ENCODE measurements around the gene SP8.

The SP8 gene

DNA sequence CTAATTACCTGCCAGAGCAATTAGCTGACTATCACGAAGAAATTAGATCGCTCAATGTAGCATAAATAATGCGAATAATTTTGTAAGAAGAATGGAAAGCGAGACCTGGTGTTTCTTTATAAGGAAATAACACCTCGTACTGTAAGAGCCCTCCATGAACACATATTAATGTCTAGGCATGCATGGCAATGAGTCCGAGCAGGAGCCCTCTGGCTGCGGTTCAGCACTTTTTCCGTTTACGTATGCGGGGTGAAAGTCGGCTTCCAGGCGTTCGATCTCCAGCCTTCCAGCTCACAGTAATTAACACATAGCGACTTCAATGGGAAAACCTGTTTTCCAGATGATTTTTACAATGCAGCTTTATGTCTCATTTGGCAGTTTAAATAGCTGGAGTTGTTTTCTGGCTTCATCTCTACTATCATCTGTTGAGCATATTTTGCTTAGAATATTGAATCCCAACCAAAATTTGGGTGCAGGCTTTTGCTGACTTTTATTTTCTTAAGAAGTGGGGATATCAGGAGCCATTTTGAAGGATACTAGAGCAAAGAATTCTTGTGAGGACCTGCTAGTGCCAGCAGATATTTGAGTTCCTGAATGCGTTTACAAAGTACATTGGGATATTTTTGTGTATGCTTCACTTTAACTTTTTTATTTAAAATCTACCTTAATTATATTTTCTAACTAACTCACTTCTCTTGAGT lies 7.2 kb upstream of the SP8 start:
- no peak overlapping the region for H3K4me3 ChIP-seq (ENCODE audit: low read length)
- no peak for DNase-seq (ENCODE audit: low read depth)
- no peaks in the 10 kb centered on the region for H3K36me3 ChIP-seq (ENCODE audit: control insufficient read depth, insufficient read depth, low read length, severe bottlenecking)
- peaks cover 6% of the 10 kb centered on the region for H3K4me1 ChIP-seq (ENCODE audit: control insufficient read depth, insufficient read depth, low read length)
- H3K27me3 ChIP-seq (replicated peaks; ENCODE audit: control insufficient read depth, insufficient read depth, low read length): peaks cover 89% of the 10 kb centered on the region
- H3K9ac ChIP-seq (ENCODE audit: low read length): no peak overlapping the region
- H3K9me3 ChIP-seq (ENCODE audit: control insufficient read depth, low read length): peaks cover 17% of the 10 kb centered on the region

DNA sequence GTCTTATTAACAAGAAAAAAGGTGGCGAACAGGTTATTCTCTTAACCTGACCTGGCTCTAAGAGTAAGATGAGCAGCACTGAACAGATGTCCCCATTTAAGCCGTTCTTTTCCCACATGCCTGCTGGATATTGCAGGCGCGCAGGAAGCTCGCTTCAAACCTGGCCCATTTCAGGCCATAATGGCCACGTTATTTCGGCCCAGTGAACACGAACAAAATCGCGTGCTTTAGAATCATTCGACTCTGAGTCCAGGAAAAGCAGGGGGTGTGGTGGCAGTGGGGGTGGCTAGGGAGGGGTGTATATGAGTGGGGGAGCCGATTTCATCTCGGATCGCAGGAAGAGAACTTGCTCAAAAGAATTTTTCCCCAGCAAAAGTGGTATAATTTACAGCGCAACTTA lies 6.6 kb upstream of the SP8 start:
- H3K9me3 ChIP-seq (ENCODE audit: control insufficient read depth, low read length): peaks cover 17% of the 10 kb centered on the region
- H3K4me3 ChIP-seq (ENCODE audit: low read length): no peak overlapping the region
- peaks cover 92% of the 10 kb centered on the region for H3K27me3 ChIP-seq (replicated peaks; ENCODE audit: control insufficient read depth, insufficient read depth, low read length)
- no peak for DNase-seq (ENCODE audit: low read depth)
- H3K4me1 ChIP-seq (ENCODE audit: control insufficient read depth, insufficient read depth, low read length): peaks cover 2% of the 10 kb centered on the region
- H3K36me3 ChIP-seq (ENCODE audit: control insufficient read depth, insufficient read depth, low read length, severe bottlenecking): no peaks in the 10 kb centered on the region
- no peak overlapping the region for H3K9ac ChIP-seq (ENCODE audit: low read length)

DNA sequence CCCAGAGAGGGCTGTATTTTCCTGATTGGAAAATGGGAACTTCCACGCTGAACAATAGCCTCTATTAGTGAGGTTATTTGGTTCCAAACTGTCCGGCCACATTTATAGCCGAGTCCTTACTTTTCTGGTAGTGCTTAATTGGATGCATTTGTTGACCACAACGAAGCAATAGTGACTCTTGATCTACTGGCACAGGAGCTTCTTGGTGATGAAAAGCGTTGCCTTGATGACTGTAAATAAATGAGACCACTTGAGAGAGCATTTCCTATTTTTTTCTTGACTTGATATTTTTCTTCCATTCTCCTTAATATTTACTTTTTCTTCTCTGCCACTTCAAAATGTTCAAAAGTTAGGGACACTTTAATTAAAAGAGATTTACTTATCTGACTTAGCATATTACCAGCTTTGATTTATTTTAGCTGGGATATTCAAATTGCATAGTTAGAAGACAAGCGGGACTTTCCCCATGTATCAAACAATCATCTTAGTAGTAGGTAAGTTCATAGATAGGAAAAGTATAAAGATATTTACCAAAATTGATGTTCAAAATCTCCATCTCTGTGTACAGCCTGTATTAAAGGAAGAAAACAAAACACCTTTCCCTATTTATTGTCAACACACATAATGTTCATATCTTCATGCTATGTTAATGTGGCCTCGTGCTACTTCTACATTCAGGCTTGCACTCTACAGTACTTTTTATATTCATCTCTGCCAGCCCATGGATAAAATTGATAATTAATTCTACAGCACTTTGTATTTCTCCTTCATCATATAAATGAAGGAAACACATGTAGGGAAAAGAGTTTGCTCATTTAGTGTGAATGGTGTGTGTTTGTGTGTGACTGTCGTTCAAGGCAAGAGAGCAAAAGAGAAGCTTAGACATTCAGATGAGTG lies 5.1 kb upstream of the SP8 start:
- peaks cover 17% of the 10 kb centered on the region for H3K9me3 ChIP-seq (ENCODE audit: control insufficient read depth, low read length)
- DNase-seq (ENCODE audit: low read depth): no peak
- H3K36me3 ChIP-seq (ENCODE audit: control insufficient read depth, insufficient read depth, low read length, severe bottlenecking): no peaks in the 10 kb centered on the region
- no peak overlapping the region for H3K9ac ChIP-seq (ENCODE audit: low read length)
- H3K27me3 ChIP-seq (replicated peaks; ENCODE audit: control insufficient read depth, insufficient read depth, low read length): peaks cover 95% of the 10 kb centered on the region
- no peaks in the 10 kb centered on the region for H3K4me1 ChIP-seq (ENCODE audit: control insufficient read depth, insufficient read depth, low read length)
- no peak overlapping the region for H3K4me3 ChIP-seq (ENCODE audit: low read length)

DNA sequence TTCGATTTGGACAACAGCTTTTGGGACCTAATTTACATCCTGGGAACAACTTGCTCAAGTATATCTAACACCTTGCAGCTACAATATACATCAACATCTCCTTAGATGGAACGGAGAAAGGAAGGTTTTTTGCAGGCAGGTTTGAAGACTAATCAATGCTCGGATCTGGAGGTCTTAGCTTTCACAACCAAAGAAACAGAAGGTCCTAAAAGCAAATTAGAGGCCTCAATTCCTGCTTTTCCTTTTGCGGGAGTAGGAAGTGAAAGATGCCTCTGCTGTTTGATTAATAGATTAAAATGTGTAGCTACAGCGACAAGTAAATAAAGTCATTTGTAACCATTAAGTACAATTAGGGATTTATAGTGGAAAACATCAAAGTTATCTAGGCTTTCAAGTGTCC lies 3.7 kb upstream of the SP8 start:
- H3K9ac ChIP-seq (ENCODE audit: low read length): no peak overlapping the region
- H3K9me3 ChIP-seq (ENCODE audit: control insufficient read depth, low read length): peaks cover 8% of the 10 kb centered on the region
- no peak overlapping the region for H3K4me3 ChIP-seq (ENCODE audit: low read length)
- no peaks in the 10 kb centered on the region for H3K4me1 ChIP-seq (ENCODE audit: control insufficient read depth, insufficient read depth, low read length)
- no peak for DNase-seq (ENCODE audit: low read depth)
- H3K36me3 ChIP-seq (ENCODE audit: control insufficient read depth, insufficient read depth, low read length, severe bottlenecking): no peaks in the 10 kb centered on the region
- H3K27me3 ChIP-seq (replicated peaks; ENCODE audit: control insufficient read depth, insufficient read depth, low read length): peaks cover 91% of the 10 kb centered on the region

DNA sequence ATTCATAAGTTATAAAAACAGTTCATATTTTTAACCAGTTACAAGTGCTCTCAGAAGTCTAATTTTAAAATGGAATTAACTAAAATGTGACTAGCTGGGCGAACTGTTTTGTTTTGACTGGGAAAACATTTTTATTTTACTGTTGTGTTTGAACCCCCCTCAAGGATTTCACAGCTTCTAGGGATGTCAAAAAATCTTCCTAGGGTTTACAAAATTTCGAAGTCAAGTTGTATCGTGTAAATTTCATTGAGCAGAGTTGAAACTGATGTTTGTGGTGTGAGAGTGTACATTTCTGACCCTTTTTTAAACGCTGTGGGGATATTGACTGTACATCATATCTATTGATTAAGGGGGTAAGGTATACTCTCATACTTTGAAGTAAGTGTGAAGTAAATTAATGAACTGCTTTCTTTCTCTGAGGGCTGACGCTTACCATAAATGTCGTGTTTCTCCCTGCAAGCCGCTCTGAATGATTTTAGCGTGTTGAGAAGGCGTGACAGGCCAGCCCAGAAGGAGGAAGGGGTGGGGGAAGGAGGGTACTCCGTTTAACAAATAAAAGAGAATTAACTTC lies 1.8 kb upstream of the SP8 start:
- Histone ChIP-seq H3K36me3 (ENCODE audit: control insufficient read depth, insufficient read depth, low read length, severe bottlenecking) (no peaks in the 10 kb centered on the region), H3K9ac (ENCODE audit: low read length) (no peak overlapping the region), H3K4me3 (ENCODE audit: low read length) (no peak overlapping the region), H3K27me3 (replicated peaks; ENCODE audit: control insufficient read depth, insufficient read depth, low read length) (peaks cover 79% of the 10 kb centered on the region), H3K4me1 (ENCODE audit: control insufficient read depth, insufficient read depth, low read length) (no peaks in the 10 kb centered on the region), H3K9me3 (ENCODE audit: control insufficient read depth, low read length) (peaks cover 4% of the 10 kb centered on the region)
- DNase-seq (ENCODE audit: low read depth): no peak

DNA sequence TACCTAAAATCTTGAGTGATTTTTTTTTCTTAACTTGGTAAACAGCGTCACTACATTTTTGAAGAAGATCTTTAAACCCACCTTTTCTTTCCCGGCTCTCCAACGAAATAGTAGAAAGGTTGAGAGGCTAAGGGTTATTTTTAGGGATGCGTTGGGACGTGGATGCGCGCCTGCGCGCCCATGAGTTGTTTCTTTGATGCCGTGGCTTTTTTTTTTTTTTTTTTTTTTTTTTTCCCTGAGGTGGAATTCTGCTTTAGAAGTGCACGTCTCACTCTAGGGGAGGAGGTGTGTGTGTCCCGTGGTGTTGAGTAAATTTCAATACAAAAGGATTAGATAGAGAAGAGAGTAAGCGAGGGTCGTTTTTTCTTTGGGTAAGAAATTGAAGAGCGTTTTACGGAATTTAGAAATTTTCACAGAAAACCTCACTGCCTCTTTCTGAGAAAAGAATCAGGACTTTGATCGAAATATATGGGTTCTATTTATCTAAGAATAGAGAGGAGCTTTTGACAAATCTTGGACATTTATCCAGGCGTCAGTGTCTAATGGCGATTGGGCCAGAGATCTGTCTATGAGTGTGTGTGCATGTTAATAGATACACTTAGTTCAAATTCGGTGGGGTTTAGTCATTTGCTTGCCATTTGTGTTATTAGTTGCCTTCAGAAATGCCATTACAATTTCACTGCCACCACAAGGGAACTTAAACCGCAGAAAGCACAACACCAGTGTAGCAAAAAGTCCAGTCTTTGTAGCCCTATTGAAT lies 1.2 kb upstream of the SP8 start:
- H3K9ac ChIP-seq (ENCODE audit: low read length): no peak overlapping the region
- H3K4me1 ChIP-seq (ENCODE audit: control insufficient read depth, insufficient read depth, low read length): no peaks in the 10 kb centered on the region
- no peaks in the 10 kb centered on the region for H3K36me3 ChIP-seq (ENCODE audit: control insufficient read depth, insufficient read depth, low read length, severe bottlenecking)
- DNase-seq (ENCODE audit: low read depth): no peak
- peaks cover 75% of the 10 kb centered on the region for H3K27me3 ChIP-seq (replicated peaks; ENCODE audit: control insufficient read depth, insufficient read depth, low read length)
- peaks cover 4% of the 10 kb centered on the region for H3K9me3 ChIP-seq (ENCODE audit: control insufficient read depth, low read length)
- no peak overlapping the region for H3K4me3 ChIP-seq (ENCODE audit: low read length)

DNA sequence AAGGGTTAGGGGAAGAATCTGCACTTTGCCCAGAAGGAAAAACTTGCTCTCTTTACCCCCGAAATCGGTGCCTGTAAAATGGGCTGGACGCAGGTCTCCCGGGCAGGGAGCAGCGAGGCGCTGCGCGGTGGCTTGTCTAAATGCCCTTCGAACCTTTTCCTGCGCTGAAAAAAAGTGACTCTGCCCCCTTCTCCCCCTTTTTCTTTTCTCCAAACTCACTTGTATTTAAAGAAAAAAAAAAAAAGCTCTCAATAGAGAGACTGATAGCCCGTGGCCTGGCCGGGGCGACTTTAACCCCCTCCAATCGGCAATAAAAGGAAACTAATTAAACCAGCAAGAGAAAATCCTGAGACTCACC lies 286 bp downstream of the SP8 start:
- Histone ChIP-seq H3K27me3 (replicated peaks; ENCODE audit: control insufficient read depth, insufficient read depth, low read length) (peaks cover 75% of the 10 kb centered on the region), H3K36me3 (ENCODE audit: control insufficient read depth, insufficient read depth, low read length, severe bottlenecking) (no peaks in the 10 kb centered on the region), H3K4me1 (ENCODE audit: control insufficient read depth, insufficient read depth, low read length) (no peaks in the 10 kb centered on the region), H3K9ac (ENCODE audit: low read length) (no peak overlapping the region), H3K4me3 (ENCODE audit: low read length) (peak overlapping the region; percentile 49), H3K9me3 (ENCODE audit: control insufficient read depth, low read length) (peaks cover 2% of the 10 kb centered on the region)
- no peak for DNase-seq (ENCODE audit: low read depth)

DNA sequence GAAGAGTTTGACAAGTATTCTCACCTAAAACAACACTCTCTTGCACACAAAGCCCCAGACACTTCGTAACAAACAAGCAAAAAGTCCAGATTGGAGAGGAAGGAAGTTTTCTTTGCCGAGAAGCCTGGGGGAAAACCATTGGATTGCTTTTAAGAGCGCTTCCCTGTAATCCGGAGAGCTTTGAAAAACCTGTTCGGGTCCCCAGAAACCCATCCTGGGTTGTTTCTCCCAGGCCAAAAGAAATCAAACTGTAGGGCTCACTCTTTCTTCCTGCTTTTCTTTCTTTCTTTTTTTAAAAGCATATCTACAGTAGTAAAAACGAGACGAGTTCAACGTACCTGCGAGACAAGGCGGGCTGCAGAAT lies 655 bp downstream of the SP8 start:
- DNase-seq (ENCODE audit: low read depth): no peak
- no peaks in the 10 kb centered on the region for H3K4me1 ChIP-seq (ENCODE audit: control insufficient read depth, insufficient read depth, low read length)
- H3K36me3 ChIP-seq (ENCODE audit: control insufficient read depth, insufficient read depth, low read length, severe bottlenecking): no peaks in the 10 kb centered on the region
- no peak overlapping the region for H3K9ac ChIP-seq (ENCODE audit: low read length)
- no peaks in the 10 kb centered on the region for H3K9me3 ChIP-seq (ENCODE audit: control insufficient read depth, low read length)
- H3K27me3 ChIP-seq (replicated peaks; ENCODE audit: control insufficient read depth, insufficient read depth, low read length): peaks cover 74% of the 10 kb centered on the region
- peak overlapping the region; percentile 49 for H3K4me3 ChIP-seq (ENCODE audit: low read length)

DNA sequence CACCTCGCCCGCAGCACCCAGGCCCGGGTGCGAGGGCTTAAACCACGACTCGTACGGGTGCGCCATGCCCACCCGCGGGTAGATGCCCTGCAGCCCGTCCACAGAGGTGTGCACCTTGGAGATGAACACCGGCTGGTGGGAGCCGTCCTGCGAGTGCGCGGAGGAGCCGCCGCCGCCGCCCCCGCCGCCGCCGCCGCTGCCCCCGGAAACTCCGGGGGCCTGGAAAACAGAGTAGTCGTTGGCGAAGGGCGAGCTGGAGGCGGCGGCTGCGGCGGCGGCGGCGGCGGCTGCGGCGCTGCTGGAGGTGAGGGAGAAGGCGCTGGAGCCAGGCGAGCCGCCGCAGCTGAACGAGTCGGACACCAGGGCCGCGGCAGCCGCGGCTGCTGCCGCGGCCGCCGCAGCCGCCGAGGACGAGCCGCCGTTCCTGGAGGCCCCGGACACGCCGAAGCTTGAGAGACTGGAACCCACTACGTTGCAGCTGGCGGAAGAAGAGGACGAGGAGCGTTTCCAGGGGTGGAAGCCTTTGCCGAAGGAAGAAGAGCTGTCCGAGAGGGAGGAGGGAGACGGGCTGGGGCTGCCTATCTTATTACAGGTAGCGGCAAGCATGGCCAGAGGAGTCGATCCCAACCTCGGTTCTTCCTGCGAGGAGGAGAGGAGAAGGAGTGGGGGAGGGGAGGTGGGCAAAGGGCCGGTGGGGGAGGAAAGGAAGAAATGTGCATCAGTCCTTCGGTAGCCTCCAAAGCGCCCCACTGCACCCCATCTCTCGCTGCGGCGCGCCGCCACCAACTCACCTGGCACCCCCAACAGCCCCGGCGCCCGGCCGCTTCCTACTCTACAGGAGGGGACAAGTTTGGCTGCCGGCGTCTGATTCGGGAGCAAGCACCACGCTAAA lies 1.3 kb downstream of the SP8 start:
- no peak overlapping the region for H3K9ac ChIP-seq (ENCODE audit: low read length)
- peak; percentile 27 for DNase-seq (ENCODE audit: low read depth)
- H3K9me3 ChIP-seq (ENCODE audit: control insufficient read depth, low read length): no peaks in the 10 kb centered on the region
- no peaks in the 10 kb centered on the region for H3K36me3 ChIP-seq (ENCODE audit: control insufficient read depth, insufficient read depth, low read length, severe bottlenecking)
- H3K27me3 ChIP-seq (replicated peaks; ENCODE audit: control insufficient read depth, insufficient read depth, low read length): peaks cover 75% of the 10 kb centered on the region
- peak overlapping the region; percentile 49 for H3K4me3 ChIP-seq (ENCODE audit: low read length)
- no peaks in the 10 kb centered on the region for H3K4me1 ChIP-seq (ENCODE audit: control insufficient read depth, insufficient read depth, low read length)

DNA sequence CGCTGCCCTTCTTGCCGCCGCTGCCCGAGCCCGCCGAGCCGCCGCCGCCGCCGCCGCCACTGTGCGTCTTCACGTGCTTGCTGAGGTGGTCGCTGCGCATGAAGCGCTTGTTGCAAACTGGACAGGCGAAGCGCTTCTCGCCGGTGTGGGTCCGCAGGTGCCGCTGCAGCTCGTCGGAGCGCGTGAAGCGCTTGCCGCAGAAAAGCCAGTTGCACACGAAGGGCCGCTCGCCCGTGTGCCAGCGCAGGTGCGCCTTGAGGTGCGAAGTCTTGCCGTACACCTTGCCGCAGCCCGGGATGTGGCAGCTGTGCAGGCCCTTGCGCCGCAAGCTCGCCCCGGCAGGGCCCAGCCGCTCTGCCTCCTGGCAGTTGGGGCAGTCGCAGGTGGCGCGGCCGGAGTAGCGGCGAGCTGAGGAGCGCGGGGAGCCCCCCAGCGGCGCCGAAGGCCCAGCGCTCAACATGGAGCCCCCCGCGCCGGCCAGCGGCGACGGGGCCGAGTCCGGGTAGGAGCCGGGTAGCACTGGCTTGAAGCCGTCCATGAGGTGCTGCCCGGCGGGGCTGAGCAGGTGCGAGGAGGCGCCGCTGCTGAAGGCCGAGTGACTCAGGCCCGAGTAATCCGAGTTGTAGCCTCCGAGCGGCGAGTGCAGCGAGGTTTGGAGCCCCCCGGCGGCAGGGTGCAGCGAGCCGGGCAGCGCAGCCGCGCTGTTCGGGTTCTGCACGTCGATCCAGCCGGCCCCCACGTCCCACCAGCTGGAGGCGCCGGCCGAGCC lies 2.1 kb downstream of the SP8 start:
- no peak for DNase-seq (ENCODE audit: low read depth)
- H3K9me3 ChIP-seq (ENCODE audit: control insufficient read depth, low read length): no peaks in the 10 kb centered on the region
- peaks cover 74% of the 10 kb centered on the region for H3K27me3 ChIP-seq (replicated peaks; ENCODE audit: control insufficient read depth, insufficient read depth, low read length)
- no peak overlapping the region for H3K4me3 ChIP-seq (ENCODE audit: low read length)
- H3K36me3 ChIP-seq (ENCODE audit: control insufficient read depth, insufficient read depth, low read length, severe bottlenecking): no peaks in the 10 kb centered on the region
- no peak overlapping the region for H3K9ac ChIP-seq (ENCODE audit: low read length)
- no peaks in the 10 kb centered on the region for H3K4me1 ChIP-seq (ENCODE audit: control insufficient read depth, insufficient read depth, low read length)
